GM23338 (cell line): ENCODE results near the gene NAA15. TPM values are rescaled to one million over a fixed set of nuclear protein-coding genes. Genes with fewer than 3 reads are reported as not detected.
A peak's percentile ranks its signal among the peaks of the same experiment; 100 is the strongest.
"Not testable (repeated sequence)": the region's sequence is repeated elsewhere in the genome, so short reads cannot be mapped to it uniquely, and the experiment has no call there.

ENCODE experiments used
- ATAC-seq: fragments of 200-7000 bp; cut with Tn5 transposase; 3 replicates; pipeline ENCODE4 v1.9.1; 2020
- DNase-seq: peaks from one replicate; pipeline ENCODE4 v3.0.0-alpha.2; 2015; ENCODE audit warnings: low spot score
- H2AFZ ChIP-seq: fragments of 200-600 bp; sonication (generic); 2 replicates; pipeline ENCODE4 v1.8.0; 2016; ENCODE audit warnings: antibody characterized with exemption, mild to moderate bottlenecking, moderate library complexity
- H3F3A ChIP-seq: fragments of 200-600 bp; sonication (generic); replicated peaks from 2 replicates; pipeline ENCODE4 v1.8.0; 2017; ENCODE audit warnings: antibody characterized with exemption, mixed run types, low read depth
- H3K27ac ChIP-seq: fragments of 200-600 bp; sonication (generic); 2 replicates; pipeline ENCODE4 v1.6.1; 2016; ENCODE audit warnings: low read depth
- H3K27me3 ChIP-seq: fragments of 200-600 bp; sonication (generic); 2 replicates; pipeline ENCODE4 v1.8.0; 2016; ENCODE audit warnings: mild to moderate bottlenecking, mixed run types, moderate library complexity; ENCODE audit not compliant: insufficient read depth
- H3K36me3 ChIP-seq: fragments of 200-600 bp; sonication (generic); 2 replicates; pipeline ENCODE4 v1.8.0; 2016; ENCODE audit warnings: mild to moderate bottlenecking; ENCODE audit not compliant: insufficient read depth
- H3K4me1 ChIP-seq: fragments of 200-600 bp; sonication (generic); 2 replicates; pipeline ENCODE4 v1.8.0; 2016; ENCODE audit warnings: mild to moderate bottlenecking, moderate library complexity; ENCODE audit not compliant: insufficient read depth
- H3K4me2 ChIP-seq: fragments of 200-600 bp; sonication (generic); 2 replicates; pipeline ENCODE4 v1.7.1; 2017; ENCODE audit warnings: mixed run types
- H3K4me3 ChIP-seq: fragments of 200-600 bp; sonication (generic); 2 replicates; pipeline ENCODE4 v1.6.1; 2016; ENCODE audit warnings: mixed run types
- H3K79me2 ChIP-seq: fragments of 200-600 bp; sonication (generic); replicated peaks from 2 replicates; pipeline ENCODE4 v1.8.0; 2017; ENCODE audit warnings: mild to moderate bottlenecking; ENCODE audit not compliant: insufficient read depth
- H3K9me2 ChIP-seq: fragments of 200-600 bp; sonication (generic); 2 replicates; pipeline ENCODE4 v1.8.0; 2017; ENCODE audit not compliant: insufficient read depth
- H4K20me1 ChIP-seq: fragments of 200-600 bp; sonication (generic); replicated peaks from 2 replicates; pipeline ENCODE4 v1.8.0; 2017; ENCODE audit warnings: mild to moderate bottlenecking; ENCODE audit not compliant: insufficient read depth
- H3K27ac Mint-ChIP-seq: 2 replicates; pipeline ENCODE4 v1.8.0; 2020; ENCODE audit warnings: inconsistent platforms, mild to moderate bottlenecking, moderate library complexity, mixed read lengths
- H3K27me3 Mint-ChIP-seq: 3 replicates; pipeline ENCODE4 v1.8.0; 2022; ENCODE audit warnings: low read depth, mild to moderate bottlenecking, moderate library complexity, mixed read lengths, inconsistent platforms; ENCODE audit not compliant: insufficient read depth, poor library complexity
- H3K36me3 Mint-ChIP-seq: 3 replicates; pipeline ENCODE4 v1.8.0; 2021; ENCODE audit warnings: low read depth, mild to moderate bottlenecking, inconsistent platforms, moderate library complexity, mixed read lengths
- H3K4me1 Mint-ChIP-seq: 3 replicates; pipeline ENCODE4 v1.8.0; 2020; ENCODE audit warnings: mild to moderate bottlenecking, inconsistent platforms, mixed read lengths
- H3K4me3 Mint-ChIP-seq: 3 replicates; pipeline ENCODE4 v1.8.0; 2021; ENCODE audit warnings: moderate library complexity, mild to moderate bottlenecking, inconsistent platforms, mixed read lengths
- H3K9me3 Mint-ChIP-seq: 3 replicates; pipeline ENCODE4 v1.8.0; 2020; ENCODE audit warnings: moderate library complexity, mild to moderate bottlenecking, inconsistent platforms, mixed read lengths
- CREB1 ChIP-seq: fragments of 250-450 bp; sonication (Bioruptor Pico); IDR thresholded peaks from 2 replicates; pipeline ENCODE4 v1.5.0; 2020; ENCODE audit warnings: low read depth, mild to moderate bottlenecking, moderate library complexity
- EZH2 ChIP-seq: fragments of 200-600 bp; sonication (generic); IDR thresholded peaks from one replicate; pipeline ENCODE4 v1.8.0; 2017; ENCODE audit warnings: antibody characterized with exemption, mild to moderate bottlenecking, low read depth; ENCODE audit not compliant: unreplicated experiment
- EZH2phosphoT487 ChIP-seq: fragments of 200-600 bp; sonication (generic); IDR thresholded peaks from one replicate; pipeline ENCODE4 v1.8.1; 2018; ENCODE audit warnings: antibody characterized with exemption; ENCODE audit not compliant: unreplicated experiment
- JUNB ChIP-seq: IDR thresholded peaks from one replicate; pipeline ENCODE4 v1.6.1; 2016; ENCODE audit warnings: antibody characterized with exemption; ENCODE audit not compliant: unreplicated experiment
- NANOG ChIP-seq: IDR thresholded peaks from 2 replicates; pipeline ENCODE4 v1.6.1; 2016; ENCODE audit warnings: antibody characterized with exemption, borderline replicate concordance
- POLR2AphosphoS5 ChIP-seq: IDR thresholded peaks from 2 replicates; pipeline ENCODE4 v1.6.1; 2016; ENCODE audit warnings: antibody characterized with exemption, low read depth
- ZNF114 ChIP-seq: fragments of 250-450 bp; sonication (Bioruptor Pico); IDR thresholded peaks from 2 replicates; pipeline ENCODE4 v1.5.0; 2020; ENCODE audit warnings: mild to moderate bottlenecking, moderate library complexity
- ZNF331 ChIP-seq: fragments of 250-450 bp; sonication (Bioruptor Pico); IDR thresholded peaks from 2 replicates; pipeline ENCODE4 v1.5.0; 2020; ENCODE audit warnings: low read depth, mild to moderate bottlenecking, moderate library complexity
- ZNF462 ChIP-seq: fragments of 250-450 bp; sonication (Bioruptor Pico); IDR thresholded peaks from 2 replicates; pipeline ENCODE4 v1.5.0; 2020; ENCODE audit warnings: mild to moderate bottlenecking, moderate library complexity
- polyA plus RNA-seq: library from polyadenylated mRNA; unstranded; fragments of >200 nt; fragmentation: Nextera tagmentation; extraction: Ambion mirVana; gene quantifications from 2 replicates; pipeline ENCODE4 v1.2.1, GENCODE V29; 2016
- total RNA-seq: library from RNA; depleted of rRNA; stranded (reverse); fragments of >200 nt; shearing (Covaris generic); gene quantifications from 2 replicates; pipeline ENCODE4 v1.2.3, GENCODE V29; 2014
- TF ChIP-seq, protein P1 (sequence below): IDR thresholded peaks from one replicate; pipeline ENCODE4 v1.6.1; 2018; ENCODE audit warnings: antibody characterized with exemption; ENCODE audit not compliant: unreplicated experiment
- TF ChIP-seq, protein P2 (sequence below), 2 experiments: fragments of 200-600 bp in 1 of 2; sonication (generic) in 1 of 2; conservative IDR thresholded peaks; 2 replicates each; pipeline versions ENCODE4 v1.5.1 to v1.6.1; 2016 to 2017; ENCODE audit warnings: antibody characterized with exemption in 2 of 2, low read depth in 2 of 2, mild to moderate bottlenecking in 2 of 2, moderate library complexity in 1 of 2

NAA15 gene
- total and polyA plus RNA-seq, 2 experiments from 2014 or later = 80.1 to 101 TPM

GRCh38 chr4:139253713-139254112 is 47.6 kb upstream of the NAA15 start:
- no peak for DNase-seq
- no peak overlapping the region for H2AFZ ChIP-seq
- no peaks in the 10 kb centered on the region for H4K20me1 ChIP-seq
- Mint-ChIP-seq H3K27ac (no peak overlapping the region), H3K4me1 (peaks cover 2% of the 10 kb centered on the region; the same call in 1 of the 3 replicates), H3K9me3 (no peaks in the 10 kb centered on the region), H3K36me3 (no peaks in the 10 kb centered on the region), H3K4me3 (no peak overlapping the region), H3K27me3 (peaks cover 4% of the 10 kb centered on the region)
- no peaks in the 10 kb centered on the region for H3K36me3 ChIP-seq
- H3F3A ChIP-seq = no peaks in the 10 kb centered on the region
- no peaks in the 10 kb centered on the region for H3K79me2 ChIP-seq
- H3K27me3 ChIP-seq = no peaks in the 10 kb centered on the region
- no peaks in the 10 kb centered on the region for H3K9me2 ChIP-seq
- TF ChIP-seq ZNF331 (CRISPR knock-in tag) (no peak), ZNF462 (CRISPR knock-in tag) (no peak), NANOG (no peak), JUNB (no peak), ZNF114 (no peak), CREB1 (CRISPR knock-in tag) (no peak), POLR2AphosphoS5 (no peak), EZH2phosphoT487 (no peak), EZH2 (no peak)
- TF ChIP-seq, protein P1, sequence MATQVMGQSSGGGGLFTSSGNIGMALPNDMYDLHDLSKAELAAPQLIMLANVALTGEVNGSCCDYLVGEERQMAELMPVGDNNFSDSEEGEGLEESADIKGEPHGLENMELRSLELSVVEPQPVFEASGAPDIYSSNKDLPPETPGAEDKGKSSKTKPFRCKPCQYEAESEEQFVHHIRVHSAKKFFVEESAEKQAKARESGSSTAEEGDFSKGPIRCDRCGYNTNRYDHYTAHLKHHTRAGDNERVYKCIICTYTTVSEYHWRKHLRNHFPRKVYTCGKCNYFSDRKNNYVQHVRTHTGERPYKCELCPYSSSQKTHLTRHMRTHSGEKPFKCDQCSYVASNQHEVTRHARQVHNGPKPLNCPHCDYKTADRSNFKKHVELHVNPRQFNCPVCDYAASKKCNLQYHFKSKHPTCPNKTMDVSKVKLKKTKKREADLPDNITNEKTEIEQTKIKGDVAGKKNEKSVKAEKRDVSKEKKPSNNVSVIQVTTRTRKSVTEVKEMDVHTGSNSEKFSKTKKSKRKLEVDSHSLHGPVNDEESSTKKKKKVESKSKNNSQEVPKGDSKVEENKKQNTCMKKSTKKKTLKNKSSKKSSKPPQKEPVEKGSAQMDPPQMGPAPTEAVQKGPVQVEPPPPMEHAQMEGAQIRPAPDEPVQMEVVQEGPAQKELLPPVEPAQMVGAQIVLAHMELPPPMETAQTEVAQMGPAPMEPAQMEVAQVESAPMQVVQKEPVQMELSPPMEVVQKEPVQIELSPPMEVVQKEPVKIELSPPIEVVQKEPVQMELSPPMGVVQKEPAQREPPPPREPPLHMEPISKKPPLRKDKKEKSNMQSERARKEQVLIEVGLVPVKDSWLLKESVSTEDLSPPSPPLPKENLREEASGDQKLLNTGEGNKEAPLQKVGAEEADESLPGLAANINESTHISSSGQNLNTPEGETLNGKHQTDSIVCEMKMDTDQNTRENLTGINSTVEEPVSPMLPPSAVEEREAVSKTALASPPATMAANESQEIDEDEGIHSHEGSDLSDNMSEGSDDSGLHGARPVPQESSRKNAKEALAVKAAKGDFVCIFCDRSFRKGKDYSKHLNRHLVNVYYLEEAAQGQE = no peak
- TF ChIP-seq, protein P2, sequence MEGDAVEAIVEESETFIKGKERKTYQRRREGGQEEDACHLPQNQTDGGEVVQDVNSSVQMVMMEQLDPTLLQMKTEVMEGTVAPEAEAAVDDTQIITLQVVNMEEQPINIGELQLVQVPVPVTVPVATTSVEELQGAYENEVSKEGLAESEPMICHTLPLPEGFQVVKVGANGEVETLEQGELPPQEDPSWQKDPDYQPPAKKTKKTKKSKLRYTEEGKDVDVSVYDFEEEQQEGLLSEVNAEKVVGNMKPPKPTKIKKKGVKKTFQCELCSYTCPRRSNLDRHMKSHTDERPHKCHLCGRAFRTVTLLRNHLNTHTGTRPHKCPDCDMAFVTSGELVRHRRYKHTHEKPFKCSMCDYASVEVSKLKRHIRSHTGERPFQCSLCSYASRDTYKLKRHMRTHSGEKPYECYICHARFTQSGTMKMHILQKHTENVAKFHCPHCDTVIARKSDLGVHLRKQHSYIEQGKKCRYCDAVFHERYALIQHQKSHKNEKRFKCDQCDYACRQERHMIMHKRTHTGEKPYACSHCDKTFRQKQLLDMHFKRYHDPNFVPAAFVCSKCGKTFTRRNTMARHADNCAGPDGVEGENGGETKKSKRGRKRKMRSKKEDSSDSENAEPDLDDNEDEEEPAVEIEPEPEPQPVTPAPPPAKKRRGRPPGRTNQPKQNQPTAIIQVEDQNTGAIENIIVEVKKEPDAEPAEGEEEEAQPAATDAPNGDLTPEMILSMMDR (conservative IDR thresholded peaks at IDR 0.05; ENCODE audit: low read depth in 2 of 2) = no peak
- H3K4me1 ChIP-seq = no peaks in the 10 kb centered on the region; the same call in 1 of the 2 replicates
- H3K27ac ChIP-seq = no peak overlapping the region
- H3K4me2 ChIP-seq = no peak overlapping the region
- H3K4me3 ChIP-seq = no peak overlapping the region
- ATAC-seq = no peak

DNA sequence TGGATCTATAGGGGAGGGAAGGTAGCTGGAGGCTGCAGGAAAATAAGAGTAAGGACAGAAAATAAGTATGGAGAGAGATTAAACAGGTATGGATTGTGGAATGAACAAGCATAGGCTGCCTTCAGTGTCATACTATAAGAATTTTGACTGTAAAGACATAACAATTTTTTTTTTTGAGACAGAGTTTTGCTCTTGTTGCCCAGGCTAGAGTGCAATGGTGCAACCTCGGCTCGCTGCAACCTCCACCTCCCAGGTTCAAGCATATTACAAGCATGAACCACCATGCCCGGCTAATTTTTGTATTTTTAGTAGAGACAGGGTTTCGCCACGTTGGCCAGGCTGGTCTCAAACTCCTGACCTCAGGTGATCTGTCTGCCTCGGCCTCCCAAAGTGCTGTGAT is 45.7 kb upstream of the NAA15 start:
- H3K4me2 ChIP-seq, H3K9me3 Mint-ChIP-seq, H3K4me1 ChIP-seq, ATAC-seq, H3K27ac ChIP-seq, H3K27me3 Mint-ChIP-seq, H3K36me3 Mint-ChIP-seq, DNase-seq, H3K27ac Mint-ChIP-seq, H3K4me3 Mint-ChIP-seq, H3K27me3 ChIP-seq, H4K20me1 ChIP-seq, H3K4me3 ChIP-seq, H3K36me3 ChIP-seq, H3K9me2 ChIP-seq, H3K4me1 Mint-ChIP-seq, H3K79me2 ChIP-seq, H3F3A ChIP-seq: not testable (repeated sequence)
- peak overlapping the region; percentile 9; the same call in 1 of the 2 replicates for H2AFZ ChIP-seq
